Measurements from ENCODE around the gene MRPL17. TPM values are rescaled to one million over a fixed set of nuclear protein-coding genes. Genes with fewer than 3 reads are reported as not detected.

MRPL17 gene
- total RNA-seq, 1 experiment from 2014 or later: 77.1 TPM

GRCh38 chr11:6666302-6667183 lies 16.6 kb downstream of the MRPL17 start (continued):
- TF ChIP-seq HMGXB4 (CRISPR knock-in tag; IDR thresholded peaks at IDR 0.05): no peak

GRCh38 chr11:6664551-6664950 lies 18.6 kb downstream of the MRPL17 start:
- no peak for TF ChIP-seq ZNF219 (CRISPR knock-in tag; IDR thresholded peaks at IDR 0.05; ENCODE audit: borderline replicate concordance)
- TF ChIP-seq ZNF423 (CRISPR knock-in tag; IDR thresholded peaks at IDR 0.05): no peak
- TF ChIP-seq ZNF281 (CRISPR knock-in tag; IDR thresholded peaks at IDR 0.05): no peak
- TF ChIP-seq ELF4 (CRISPR knock-in tag; IDR thresholded peaks at IDR 0.05; ENCODE audit: low read depth): no peak
- TF ChIP-seq JAZF1 (CRISPR knock-in tag; IDR thresholded peaks at IDR 0.05): no peak
- no peak for TF ChIP-seq USF2 (CRISPR knock-in tag; IDR thresholded peaks at IDR 0.05)
- TF ChIP-seq PRRX2 (CRISPR knock-in tag; IDR thresholded peaks at IDR 0.05): no peak
- no peak for TF ChIP-seq NFATC4 (CRISPR knock-in tag; IDR thresholded peaks at IDR 0.05)
- H3K27ac Mint-ChIP-seq: no peak overlapping the region
- no peaks in the 10 kb centered on the region for H3K4me1 Mint-ChIP-seq
- H3K27me3 Mint-ChIP-seq (ENCODE audit: low read depth): 0 out of 2 replicates have a peak, but pooled peaks cover 2% of the 10 kb centered on the region
- DNase-seq (ENCODE audit: low spot score) (no peak), ATAC-seq (no peak)
- no peak overlapping the region for H3K4me3 Mint-ChIP-seq
- H3K9me3 Mint-ChIP-seq: no peaks in the 10 kb centered on the region
- ChIA-PET POLR2A (no interaction called here), CTCF (no interaction called here)
- H3K36me3 Mint-ChIP-seq: no peaks in the 10 kb centered on the region

GRCh38 chr11:6663794-6664469 lies 19.2 kb downstream of the MRPL17 start:
- H3K27ac Mint-ChIP-seq: no peak overlapping the region
- DNase-seq (ENCODE audit: low spot score): no peak
- CTCF ChIA-PET: no interaction called here
- H3K9me3 Mint-ChIP-seq: no peaks in the 10 kb centered on the region
- no peaks in the 10 kb centered on the region for H3K4me1 Mint-ChIP-seq
- 0 out of 2 replicates have a peak, but pooled peaks cover 2% of the 10 kb centered on the region for H3K27me3 Mint-ChIP-seq (ENCODE audit: low read depth)
- no peaks in the 10 kb centered on the region for H3K36me3 Mint-ChIP-seq
- no peak for TF ChIP-seq ELF4 (CRISPR knock-in tag; IDR thresholded peaks at IDR 0.05; ENCODE audit: low read depth)
- POLR2A ChIA-PET: no interaction called here
- H3K4me3 Mint-ChIP-seq: no peak overlapping the region
- no peak for ATAC-seq

GRCh38 chr11:6660712-6661111 lies 22.4 kb downstream of the MRPL17 start:
- ATAC-seq (no peak), DNase-seq (ENCODE audit: low spot score) (no peak)
- Mint-ChIP-seq H3K9me3 (no peaks in the 10 kb centered on the region), H3K4me1 (peaks cover 11% of the 10 kb centered on the region), H3K4me3 (no peak overlapping the region), H3K36me3 (no peaks in the 10 kb centered on the region), H3K27ac (no peak overlapping the region), H3K27me3 (ENCODE audit: low read depth) (peaks cover 22% of the 10 kb centered on the region)
- POLR2A ChIA-PET: no interaction called here
- TF ChIP-seq HMGA2 (CRISPR knock-in tag; IDR thresholded peaks at IDR 0.05): no peak
- no peak for TF ChIP-seq ZBTB43 (CRISPR knock-in tag; IDR thresholded peaks at IDR 0.05)
- no peak for TF ChIP-seq ERG (CRISPR knock-in tag; IDR thresholded peaks at IDR 0.05)
- TF ChIP-seq PRRX2 (CRISPR knock-in tag; IDR thresholded peaks at IDR 0.05): no peak
- no peak for TF ChIP-seq AFF4 (CRISPR knock-in tag; IDR thresholded peaks at IDR 0.05; ENCODE audit: borderline replicate concordance)
- no peak for TF ChIP-seq TEAD4 (CRISPR knock-in tag; IDR thresholded peaks at IDR 0.05)
- TF ChIP-seq MLX (CRISPR knock-in tag; IDR thresholded peaks at IDR 0.05): no peak
- no peak for TF ChIP-seq ELF4 (CRISPR knock-in tag; IDR thresholded peaks at IDR 0.05; ENCODE audit: low read depth)
- CTCF ChIA-PET: no interaction called here
